DMS 273 (cell line): ENCODE data around the gene WDHD1.
"Not testable (repeated sequence)": the region's sequence is repeated elsewhere in the genome, so short reads cannot be mapped to it uniquely, and the experiment has no call there.

Source experiments
- DNase-seq: peaks from one replicate; lab custom pipeline; 2025; ENCODE audit not compliant: unreplicated experiment; lab: John Stamatoyannopoulos, UW

Gene WDHD1

DNA sequence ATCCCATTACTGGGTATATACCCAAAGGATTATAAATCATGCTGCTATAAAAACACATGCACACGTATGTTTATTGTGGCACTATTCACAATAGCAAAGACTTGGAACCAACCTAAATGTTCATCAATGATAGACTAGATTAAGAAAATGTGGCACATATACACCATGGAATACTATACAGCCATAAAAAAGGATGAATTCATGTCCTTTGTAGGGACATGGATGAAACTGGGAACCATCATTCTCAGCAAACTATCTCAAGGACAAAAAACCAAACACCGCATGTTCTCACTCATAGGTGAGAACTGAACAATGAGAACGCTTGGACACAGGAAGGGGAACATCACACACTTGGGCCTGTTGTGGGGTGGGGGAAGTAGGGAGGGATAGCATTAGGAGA, 73.3 kb downstream of the WDHD1 start:
- not testable (repeated sequence) for DNase-seq

DNA sequence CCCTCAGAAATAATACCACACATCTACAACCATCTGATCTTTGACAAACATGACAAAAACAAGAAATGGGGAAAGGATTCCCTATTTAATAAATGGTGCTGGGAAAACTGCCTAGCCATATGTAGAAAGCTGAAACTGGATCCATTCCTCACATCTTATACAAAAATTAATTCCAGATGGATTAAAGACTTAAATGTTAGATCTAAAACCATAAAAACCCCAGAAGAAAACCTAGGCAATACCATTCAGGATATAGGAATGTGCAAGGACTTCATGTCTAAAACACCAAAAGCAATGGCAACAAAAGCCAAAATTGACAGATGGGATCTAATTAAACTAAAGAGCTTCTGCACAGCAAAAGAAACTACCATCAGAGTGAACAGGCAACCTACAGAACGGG, 74.1 kb downstream of the WDHD1 start:
- not testable (repeated sequence) for DNase-seq

DNA sequence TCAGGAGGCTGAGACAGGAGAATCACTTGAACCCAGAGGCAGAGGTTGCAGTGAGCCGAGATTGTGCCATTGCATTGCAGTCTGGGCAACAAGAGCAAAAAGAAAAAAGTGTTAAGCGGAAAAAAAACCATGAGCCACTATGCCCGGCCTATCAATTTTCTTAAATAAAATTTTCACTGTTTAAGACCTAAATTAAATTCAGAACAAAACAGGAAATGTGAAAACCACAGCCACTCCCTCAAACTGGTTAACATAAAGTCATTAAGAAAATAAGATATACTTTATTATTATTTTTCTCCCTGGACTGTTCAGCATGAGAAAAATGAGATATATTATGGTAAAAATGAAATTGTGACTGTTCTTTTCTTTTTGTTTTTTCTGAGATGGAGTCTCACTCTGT, 79.7 kb downstream of the WDHD1 start:
- DNase-seq, result no peak

DNA sequence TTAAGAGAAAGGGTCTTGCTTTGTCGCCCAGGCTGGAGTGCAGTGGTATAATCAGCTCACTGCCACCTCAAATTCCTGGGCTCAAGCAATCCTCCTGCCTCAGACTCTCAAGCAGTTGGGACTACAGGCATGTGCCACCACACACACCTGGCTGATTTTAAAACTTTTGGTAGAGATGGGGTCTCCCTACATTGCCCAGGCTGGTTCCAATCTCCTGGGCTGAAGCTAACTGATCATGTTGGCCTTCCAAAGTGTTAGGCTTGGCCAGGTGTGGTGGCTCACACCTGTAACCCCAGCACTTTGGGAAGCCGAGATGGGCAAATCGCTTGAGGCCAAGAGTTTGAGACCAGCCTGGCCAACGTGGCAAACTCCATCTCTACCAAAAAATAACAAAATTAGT, 80.4 kb downstream of the WDHD1 start:
- DNase-seq, result no peak

DNA sequence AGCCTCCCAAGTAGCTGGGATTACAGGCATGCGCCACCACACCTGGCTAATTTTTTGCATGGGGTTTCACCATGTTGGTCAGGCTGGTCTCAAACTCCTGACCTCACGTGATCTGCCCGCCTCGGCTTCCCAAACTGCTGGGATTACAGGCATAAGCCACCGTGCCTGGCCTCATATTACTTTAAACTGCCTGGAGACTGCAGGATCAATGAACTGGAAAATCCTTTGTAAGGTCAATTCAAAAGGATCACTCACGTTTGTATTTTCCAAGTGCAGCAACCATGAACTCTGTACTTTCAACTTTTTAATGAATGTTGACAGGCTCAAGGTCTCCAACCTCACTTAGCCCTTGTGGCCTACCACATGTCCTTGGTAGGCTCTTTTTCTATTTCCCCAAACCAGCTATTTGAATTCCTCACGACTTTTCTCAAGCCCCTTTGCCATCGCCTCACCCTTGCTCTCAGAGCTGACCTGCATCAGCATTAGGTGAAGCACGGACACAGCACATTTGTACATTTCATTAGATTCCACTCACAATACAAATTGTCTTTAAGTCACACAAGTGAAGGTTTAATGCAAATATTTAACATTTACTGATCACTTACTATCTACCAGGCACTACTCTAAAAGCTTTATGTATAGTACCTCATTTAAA, 82.0 kb downstream of the WDHD1 start:
- no peak for DNase-seq

DNA sequence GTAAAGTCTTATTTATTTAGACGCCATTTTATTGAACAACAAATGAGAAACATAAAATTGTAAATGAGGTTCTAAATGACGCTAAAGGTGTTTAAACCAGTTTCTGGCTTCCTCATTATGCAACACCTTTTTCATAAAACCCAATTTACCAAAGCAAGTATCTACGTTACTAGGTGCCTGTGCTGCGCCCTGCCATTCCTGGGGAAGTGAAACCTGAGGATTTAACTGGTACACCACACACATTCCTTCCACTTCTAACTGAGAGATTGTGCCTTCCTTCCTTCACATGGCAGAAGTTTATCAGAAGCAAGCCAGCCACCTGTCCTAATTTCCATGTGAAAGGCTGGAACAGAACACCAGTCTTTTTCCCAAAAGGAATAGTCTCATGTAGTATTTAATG, 84.0 kb downstream of the WDHD1 start:
- no peak for DNase-seq

DNA sequence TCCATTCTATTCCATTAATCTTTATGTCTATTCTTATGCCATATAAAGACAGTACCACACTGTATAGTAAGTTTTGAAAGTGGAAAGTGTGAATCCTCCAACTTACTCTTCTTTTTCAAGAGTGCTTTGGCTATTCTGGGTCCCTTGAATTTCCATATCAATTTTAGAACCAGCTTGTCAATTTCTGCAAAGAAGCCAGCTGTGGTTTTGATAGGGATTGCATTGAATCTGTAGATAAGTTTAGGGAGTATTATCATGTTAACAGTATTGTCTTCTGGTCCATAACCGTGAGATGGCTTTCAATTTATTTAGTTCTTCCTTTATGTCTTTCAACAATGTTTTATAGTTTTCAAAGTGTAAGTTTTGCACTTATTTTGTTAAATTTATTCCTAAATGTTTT, 90.1 kb downstream of the WDHD1 start:
- DNase-seq, result no peak

DNA sequence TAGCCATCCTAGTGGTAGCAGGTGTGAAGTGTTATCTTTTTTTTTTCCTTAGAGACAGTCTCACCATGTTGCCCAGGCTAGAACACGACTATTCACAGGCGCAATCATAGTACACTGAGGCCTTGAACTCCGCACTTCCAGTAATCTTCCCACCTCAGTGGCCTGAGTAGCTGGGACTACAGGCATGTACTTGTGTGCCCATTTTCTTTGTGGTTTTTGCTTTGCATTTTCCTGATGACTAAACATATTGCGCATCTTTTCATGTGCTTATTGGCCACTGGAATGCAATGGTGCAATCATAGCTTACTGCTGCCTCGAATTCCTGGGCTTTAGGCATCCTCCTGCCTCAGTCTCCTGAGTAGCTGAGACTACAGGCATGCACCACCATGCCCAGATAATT, 90.9 kb downstream of the WDHD1 start:
- DNase-seq, result no peak

DNA sequence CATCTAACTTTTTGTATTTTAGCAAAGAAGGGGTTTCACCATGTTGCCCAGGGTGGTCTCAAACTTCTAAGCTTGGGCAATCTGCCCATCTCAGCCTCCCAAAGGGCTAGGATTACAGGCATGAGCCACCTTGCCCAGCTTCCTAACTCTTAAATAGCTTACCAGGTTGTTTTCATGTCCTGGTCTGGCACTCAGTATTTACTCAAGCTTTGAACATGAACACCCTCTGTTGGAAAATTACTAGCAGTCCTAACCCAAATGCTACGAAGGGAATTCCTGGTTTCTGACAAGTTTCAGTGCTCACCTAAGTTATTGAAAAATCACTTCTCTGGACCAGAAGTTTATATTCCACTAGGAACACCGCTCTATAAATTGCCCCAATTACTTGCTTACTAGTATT, 91.8 kb downstream of the WDHD1 start:
- no peak for DNase-seq

DNA sequence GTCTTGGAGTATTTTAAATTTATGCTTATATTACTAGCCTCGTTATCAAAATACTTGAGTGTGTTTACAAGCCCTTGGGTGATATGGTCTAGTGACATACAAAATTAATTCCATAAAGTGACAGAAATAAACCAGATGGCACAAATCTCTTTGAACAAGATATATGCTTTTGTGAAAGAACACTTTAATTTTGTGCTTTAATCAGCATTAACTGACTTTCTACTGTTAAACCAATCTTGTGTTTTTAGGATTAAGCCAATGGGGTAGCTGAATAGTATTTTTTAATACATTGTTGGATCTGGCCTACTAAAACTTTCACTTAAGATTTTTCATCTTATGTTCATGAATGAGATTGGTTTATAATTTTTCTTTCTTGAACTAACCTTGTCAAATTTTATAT, 93.9 kb downstream of the WDHD1 start:
- DNase-seq, result no peak

DNA sequence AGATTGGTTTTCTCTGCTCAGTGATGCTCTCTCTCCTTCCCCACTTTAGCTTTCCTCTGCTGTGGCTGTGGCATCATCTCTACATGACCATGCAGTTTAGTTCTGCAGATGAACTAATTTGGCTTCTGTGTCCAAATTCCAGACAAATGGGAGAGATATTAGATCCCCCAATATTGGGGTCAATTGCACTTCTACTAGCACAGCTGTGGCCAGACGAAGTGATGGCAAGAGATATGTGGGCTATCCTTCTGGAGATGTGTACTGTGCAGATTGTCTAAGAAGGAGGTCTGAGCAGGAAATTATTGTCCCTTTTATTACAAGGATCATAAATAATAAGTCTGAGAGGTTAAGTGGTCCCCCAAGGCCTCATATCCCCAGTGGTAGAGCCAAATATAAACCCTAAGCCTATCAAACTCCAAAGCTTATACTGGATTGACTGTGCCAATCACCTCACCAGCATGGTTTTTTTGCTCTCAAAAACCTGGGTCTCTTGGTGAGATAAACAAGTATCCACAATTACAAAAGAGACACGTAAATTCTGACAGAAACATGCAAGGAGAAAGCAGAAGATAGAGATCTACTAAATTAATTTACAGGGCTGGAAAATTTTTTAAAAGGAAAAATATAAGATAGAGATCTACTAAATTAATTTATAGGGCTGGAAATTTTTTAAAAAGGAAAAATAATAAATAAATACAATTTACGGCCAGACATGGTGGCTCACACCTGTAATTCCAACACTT, 95.1 kb downstream of the WDHD1 start:
- DNase-seq, result no peak

DNA sequence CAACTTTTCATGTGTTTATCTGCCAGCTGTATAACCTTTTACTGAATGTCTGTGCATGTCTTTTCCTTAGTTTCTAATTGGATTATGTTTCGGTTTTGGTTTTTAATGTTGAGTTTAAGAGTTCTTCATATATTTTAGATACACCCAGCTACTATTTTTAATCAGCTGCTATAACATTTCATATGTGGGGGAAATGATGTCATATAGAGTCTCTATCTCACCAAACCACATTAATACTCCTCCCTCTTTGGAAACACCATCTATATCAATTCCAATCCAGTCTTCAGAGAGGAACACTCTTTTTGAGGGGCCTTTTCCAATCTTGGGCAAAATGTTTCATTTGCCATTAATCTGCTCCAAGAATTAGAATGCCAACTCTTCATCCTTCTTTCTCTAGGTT, 95.8 kb downstream of the WDHD1 start:
- no peak for DNase-seq

DNA sequence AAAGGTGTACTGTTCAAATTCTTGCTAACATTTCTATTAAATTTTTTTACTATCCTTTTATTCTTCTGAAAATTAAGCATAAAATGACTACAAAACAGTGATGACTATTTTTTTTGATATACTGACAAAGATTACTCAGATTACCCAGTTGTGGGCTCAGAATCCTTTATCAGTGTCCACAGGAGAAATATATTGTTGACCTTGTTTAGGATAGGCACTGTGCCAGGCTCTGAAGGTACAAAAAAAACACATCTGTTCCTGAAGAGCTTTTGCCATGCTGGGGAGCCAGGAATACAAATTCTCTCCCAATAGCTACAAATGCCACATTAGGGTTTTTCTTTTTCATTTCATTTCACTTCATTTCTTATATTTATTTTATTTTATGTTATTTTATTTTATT, 97.3 kb downstream of the WDHD1 start:
- peak; percentile 60 for DNase-seq

DNA sequence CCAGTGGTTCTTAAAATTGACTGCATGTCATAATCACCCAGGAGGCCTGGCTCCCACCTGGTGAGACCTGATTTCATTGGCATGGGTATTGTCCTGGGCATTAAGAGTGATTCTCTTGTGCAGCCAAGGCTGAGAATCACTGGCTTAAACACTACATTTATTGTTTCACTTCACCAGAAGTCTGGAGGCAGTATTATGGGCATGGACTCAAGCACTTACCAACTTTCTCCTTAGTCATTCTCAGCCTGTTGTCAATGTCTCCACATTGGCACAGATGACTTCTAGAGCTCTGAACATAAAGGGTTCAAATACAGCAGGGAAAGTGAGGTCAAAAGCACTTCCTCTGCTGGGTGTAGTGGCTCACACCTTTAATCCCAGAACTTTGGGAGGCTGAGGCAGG, 98.7 kb downstream of the WDHD1 start:
- no peak for DNase-seq

DNA sequence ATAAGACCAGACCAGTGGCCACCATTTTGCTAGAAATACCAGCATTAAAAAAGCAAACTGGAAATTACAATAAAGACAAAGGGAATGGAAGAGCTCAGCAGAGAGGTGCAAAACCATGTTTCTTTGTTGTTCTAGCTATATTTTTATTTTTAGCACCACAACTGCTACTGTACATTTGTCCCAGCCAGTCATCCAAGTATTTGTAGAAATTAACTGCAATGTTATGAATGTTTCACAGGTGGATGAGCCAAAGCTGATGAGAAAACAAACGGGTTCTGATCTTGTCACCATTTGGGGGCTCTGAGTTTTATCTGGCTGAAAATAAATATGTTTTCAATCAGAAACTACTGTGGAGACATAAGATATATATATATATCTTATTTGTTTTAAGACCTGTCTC, 99.3 kb downstream of the WDHD1 start:
- DNase-seq, result no peak

DNA sequence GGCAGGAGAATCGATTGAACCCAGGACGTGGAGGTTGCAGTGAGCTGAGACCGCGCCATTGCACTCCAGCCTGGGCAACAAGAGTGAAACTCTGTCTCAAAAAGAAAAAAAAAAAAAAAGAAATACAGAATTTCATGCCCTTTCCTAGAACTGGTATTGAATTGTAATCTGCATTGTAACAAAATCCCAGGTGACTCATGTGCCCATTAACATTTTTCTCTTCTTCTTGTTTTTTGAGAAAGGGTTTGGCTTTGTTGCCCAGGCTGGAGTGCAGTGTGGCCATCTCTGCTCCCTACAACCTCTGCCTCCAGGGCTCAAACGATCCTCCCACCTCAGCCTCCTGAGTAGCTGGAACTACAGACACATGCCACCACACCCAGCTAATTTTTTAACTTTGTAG, 100.3 kb downstream of the WDHD1 start:
- DNase-seq, result not testable (repeated sequence)

DNA sequence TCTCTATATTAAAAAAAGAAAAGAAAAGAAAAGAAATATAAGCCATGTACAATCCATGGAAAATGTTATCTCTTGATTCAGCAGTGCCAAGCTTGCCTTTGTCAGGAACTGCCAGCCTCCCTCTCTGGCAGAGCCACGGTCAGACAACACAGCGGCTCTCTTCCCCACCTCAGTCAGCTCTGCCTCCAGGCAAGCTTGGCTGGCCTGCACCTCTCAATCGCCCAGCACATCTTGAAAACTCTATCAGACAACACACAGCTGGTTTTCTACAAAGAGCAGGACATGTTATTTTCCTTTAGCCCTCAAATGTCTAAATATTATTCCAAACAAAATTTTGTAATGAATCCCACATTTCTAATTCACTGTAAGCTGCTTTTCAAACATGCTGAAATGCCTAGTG, 104.3 kb downstream of the WDHD1 start:
- no peak for DNase-seq

DNA sequence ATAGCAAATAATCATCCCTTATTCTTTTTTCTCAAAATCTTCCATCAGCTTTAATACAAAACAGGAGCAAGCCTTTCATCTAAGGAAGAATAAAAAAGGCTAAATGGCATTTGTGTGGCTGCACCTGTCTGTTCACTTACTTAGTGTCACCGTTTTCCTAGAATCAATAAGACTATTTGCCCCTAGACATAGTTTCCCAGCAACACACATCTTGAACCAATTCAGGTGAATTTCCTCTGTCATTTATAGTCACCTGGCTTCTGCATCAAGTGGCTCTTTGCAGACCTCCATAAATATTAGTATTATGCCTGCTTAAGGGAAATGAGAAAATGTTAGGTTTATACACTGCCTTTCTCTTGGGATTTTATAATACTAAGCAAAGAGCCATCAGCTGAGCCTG, 106.8 kb downstream of the WDHD1 start:
- DNase-seq, result no peak

DNA sequence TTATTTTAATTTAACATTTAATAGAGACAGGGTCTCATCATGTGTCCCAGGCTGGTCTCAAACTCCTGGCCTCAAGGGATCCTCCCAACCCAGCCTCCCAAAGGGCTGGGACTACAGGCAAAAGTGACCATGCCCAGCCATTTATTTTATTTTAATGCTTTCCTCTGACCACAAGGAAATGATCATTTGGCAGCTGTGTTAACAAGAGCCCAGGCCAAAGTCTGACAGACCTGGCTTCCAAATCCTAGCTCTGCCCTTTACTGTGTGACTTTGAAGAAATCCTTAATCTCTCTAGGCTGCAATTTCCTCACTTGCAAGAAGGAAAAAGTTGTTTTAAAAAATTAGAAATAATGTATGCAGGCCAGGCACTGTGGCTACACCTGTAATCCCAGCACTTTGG, 107.6 kb downstream of the WDHD1 start:
- DNase-seq, result no peak

DNA sequence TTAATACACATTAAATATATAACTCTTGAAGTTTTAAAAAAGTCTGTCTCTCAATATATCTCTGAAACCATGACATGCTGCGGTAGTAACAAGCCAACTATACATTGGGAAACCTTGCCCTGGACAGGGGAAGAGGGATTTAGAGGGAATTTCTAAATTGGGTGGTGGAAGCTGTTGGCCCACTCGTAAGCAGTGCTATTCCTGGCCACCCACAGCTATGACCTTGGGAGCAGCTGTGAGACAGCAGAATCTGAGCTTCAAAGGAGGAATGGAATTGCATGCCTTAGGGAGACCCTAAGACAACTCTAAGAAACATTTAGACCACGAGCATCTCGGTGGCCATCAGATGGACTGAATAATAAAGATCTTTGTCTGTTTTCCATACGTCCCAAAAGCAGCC, 108.5 kb downstream of the WDHD1 start:
- no peak for DNase-seq

DNA sequence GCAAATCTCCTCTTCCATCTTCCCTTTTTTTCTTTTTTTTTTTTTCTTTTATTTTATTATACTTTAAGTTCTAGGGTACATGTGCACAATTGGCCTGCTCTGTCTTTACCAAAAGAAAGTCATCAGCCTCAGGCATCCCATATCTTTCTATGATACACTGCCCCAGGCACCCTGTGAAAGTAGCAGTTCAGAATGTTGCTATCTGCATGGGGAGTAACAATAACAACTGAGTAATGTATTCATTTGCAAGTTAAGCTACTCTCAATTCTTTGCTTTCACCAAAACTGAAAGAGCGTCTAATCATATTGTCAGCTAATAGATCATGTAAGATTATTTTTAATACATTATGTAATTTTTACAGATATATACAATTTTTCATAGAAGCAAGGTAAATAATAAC, 110.8 kb downstream of the WDHD1 start:
- no peak for DNase-seq

DNA sequence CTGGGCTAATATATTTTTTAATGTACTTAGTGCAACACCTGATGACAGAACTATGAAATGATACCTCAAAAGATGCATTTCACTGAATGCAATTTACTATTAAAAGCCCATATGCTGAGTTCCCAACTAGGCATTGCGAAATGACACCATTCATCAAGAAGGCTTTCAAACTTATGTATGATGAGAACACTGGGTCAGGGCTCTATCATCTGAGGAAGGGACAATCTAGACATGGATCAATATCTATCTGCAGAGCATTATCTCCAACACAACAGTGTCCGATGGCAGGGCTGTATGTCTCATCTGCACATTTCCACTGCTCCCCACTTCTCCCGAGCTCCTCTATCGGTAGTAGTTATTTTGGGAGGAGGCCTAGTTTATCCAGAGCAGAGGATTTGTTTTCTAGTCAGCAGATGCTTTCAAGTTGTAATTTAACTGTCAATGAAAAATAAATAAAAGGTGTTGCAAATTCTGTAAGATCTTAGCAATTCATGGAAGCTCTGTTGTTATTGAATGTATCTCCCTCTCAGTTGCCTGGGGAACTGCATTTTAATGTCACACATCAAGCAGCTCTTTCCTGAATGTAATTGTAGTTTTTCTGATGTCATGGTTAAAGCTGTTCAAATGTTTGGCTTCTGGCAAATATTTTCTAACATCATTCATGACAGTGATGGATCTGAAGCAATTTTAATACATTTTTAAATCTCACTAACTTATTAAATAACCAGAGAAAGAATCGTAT, 116.9 kb downstream of the WDHD1 start:
- no peak for DNase-seq
